Right lobe of liver (tissue), 4 donors: ENCODE data around the gene ERV3-1.

Experiments used
- CTCF ChIP-seq, 4 donors: fragments of 200-600 bp in 3 of 4; fragments of 450-650 bp in 1 of 4; IDR thresholded peaks; one replicate each; pipeline versions ENCODE4 v1.5.1 to v1.8.0; 2016 to 2022; ENCODE audit warnings: antibody characterized with exemption in 4 of 4, mild to moderate bottlenecking in 2 of 4
- POLR2A ChIP-seq: fragments of 450-650 bp; IDR thresholded peaks from one replicate; pipeline ENCODE4 v1.6.1; 2017; ENCODE audit warnings: antibody characterized with exemption, mild to moderate bottlenecking
- donor health status: DM: no; HTN: no; CAD: no.
- donor health status: DM: no; HTN: no; CAD: no.
- donor health status: DM: no; HTN: yes; CAD: no.

GRCh38 chr7:64990216-64990615, 16.3 kb downstream of the ERV3-1 start:
- TF ChIP-seq CTCF (IDR thresholded peaks at IDR 0.05), result no peak
- no peak for TF ChIP-seq POLR2A
